Activated gamma-delta T cell (primary cell): ENCODE results near the gene RPP25.
"Not testable (repeated sequence)": the region's sequence is repeated elsewhere in the genome, so short reads cannot be mapped to it uniquely, and the experiment has no call there.

Source experiments
- DNase-seq: peaks from one replicate; lab custom pipeline; 2025; lab: John Stamatoyannopoulos, UW

RPP25 gene

GRCh38 chr15:74962671-74963070 is 6.1 kb upstream of the RPP25 start:
- DNase-seq, result no peak

DNA sequence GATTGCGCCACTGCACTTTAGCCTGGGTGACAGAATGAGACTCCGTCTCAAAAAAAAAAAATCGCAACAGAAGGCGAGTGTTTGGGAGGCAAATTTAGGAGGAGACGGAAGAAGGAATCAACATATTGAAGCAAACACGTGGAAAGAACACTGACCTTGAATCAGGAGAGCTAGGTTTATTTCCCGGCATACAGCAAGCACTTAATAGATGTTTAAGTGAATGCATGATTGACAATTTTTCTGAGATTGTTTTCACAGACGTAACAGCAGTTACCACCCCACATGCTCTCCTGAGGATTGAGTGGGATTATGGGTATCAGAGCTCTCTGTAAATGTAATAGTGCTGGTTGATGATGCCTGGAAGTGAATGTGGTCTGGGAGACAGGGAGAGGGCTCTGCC is 5.6 kb upstream of the RPP25 start:
- DNase-seq, result no peak

GRCh38 chr15:74961616-74962015 is 5.0 kb upstream of the RPP25 start:
- no peak for DNase-seq

- no peak for DNase-seq
Observed at GRCh38 chr15:74960995-74961588, 4.5 kb upstream of the RPP25 start.

GRCh38 chr15:74960286-74960685 is 3.7 kb upstream of the RPP25 start:
- DNase-seq, result no peak

GRCh38 chr15:74959586-74959939 is 3.0 kb upstream of the RPP25 start:
- DNase-seq, result no peak

DNA sequence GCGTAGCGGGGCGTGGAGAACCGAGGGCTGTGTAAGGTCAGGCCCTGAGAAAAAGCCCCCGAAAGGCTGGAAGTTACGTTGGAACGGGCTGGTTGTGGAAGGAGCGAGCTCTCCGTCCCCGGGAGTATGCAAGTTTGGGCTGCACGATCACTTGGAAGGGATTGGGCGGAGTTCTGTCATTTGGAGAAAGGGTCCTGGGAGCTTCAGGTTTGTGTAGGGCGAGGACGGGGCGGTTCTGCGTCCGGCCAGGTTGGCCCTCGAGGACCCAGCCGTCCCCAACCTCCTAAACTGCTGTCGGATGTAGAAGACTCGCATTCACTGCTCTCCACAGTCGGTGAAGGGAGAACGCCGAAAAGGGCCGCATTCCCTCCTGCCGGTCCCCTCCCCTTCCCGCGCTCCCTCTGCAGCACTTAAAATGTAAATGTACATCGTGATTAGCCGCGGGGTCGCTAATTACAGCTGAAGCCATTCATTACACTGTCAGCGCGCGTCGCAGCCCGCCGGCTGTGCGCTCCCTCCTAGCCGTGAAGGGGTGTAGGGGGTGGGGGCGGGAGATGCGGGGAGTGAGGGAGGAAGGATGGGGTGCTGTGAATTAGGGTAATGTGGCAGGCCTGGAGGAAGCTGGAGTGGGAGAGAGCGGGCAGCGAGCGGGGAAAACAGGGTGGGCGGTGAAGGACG is 2.5 kb upstream of the RPP25 start:
- DNase-seq, result no peak

DNA sequence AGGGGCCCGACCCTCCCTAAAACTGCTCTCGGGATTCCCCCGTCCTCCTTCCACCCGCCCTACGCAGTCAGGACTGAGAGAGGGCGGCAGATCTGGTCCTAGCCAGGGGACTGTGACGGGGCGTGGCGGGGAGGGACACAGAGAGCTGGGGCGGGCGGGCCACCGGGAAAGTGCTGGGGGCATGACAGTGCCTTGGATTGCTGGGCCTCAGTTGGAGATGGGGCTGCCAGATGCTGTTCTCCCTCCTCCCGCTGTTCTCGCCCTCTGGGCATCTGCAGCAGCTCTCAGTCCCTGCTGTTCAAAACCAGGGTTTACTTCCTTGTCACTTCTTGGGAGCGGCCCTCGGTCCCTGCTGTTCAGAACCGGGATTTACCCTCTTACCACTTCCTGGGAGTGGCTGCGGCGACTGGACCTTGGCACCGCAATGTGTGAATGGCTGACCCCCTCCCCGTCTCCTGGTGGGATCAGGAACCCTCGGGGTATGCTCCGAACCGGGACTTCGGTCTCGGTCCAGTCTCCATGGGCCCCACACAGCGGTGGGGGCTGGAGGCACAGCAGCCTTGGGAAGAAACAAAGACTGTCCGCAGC is 1.8 kb upstream of the RPP25 start:
- no peak for DNase-seq

DNA sequence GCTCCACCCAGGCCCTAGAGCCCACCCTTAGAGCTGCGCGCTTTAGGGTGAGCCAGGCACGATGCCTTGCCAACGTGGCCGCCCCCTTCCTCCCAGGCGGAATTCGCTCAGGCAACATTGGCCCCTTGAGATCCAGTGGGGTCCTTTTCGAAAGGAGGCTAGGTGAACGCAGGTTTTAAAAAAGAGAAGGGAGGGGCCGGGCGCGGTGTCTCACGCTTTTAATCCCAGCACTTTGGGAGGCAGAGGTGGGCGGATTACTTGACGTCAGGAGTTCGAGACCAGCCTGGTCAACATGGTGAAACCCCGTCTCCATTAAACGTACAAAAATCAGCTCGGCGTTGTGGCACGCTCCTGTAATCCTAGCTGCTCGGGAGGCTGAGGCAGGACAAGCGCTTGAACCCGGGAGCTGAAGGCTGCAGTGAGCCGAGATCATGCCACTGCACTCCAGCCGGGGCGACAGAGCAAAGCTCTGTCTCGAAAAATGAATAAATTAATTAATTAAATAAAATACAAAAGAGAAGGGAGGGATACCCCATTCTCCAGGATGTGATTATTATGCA is 984 bp upstream of the RPP25 start:
- no peak for DNase-seq

DNA sequence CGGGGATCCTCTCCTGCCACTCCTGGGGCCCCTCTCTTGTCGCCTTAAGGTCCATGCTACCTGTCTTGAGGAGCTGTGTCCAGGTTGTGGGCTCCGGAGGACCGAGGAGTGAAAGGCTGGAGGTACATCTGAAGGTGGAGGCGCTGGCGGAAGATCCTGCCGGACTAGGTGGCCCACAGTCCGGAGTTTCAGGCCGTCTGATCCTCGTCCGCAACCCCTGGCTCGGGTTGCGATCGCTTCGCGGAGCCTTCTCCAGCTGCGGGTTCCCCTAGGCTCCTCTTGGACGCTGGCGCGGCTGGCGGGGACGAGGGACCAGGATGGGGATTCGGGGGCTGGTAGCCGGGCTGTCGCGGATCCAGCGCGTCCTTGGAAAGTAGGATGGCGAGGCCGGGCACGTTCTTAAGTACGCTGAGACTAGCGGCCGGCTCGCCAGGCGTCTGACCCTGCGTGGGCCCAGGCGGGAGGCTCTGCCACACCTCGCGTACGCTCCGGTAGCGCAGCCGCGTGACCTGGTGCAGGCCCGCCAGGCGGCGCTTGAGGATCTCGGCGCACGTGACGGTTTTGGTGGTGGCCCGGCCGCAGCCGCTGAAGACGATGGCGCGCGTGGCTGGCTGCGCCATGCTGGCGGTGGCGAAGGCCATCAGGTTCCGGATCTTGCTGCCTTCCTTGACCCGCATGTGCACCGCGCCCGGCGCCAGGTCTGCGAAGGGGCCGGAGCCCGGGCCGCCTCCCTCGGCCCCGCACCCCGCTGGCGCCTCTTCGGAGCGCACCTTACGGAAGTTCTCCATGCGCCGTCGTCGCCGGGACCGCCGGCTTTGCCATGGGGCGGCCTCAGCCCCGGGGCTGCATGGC is 550 bp downstream of the RPP25 start:
- DNase-seq, result peak; percentile 31

DNA sequence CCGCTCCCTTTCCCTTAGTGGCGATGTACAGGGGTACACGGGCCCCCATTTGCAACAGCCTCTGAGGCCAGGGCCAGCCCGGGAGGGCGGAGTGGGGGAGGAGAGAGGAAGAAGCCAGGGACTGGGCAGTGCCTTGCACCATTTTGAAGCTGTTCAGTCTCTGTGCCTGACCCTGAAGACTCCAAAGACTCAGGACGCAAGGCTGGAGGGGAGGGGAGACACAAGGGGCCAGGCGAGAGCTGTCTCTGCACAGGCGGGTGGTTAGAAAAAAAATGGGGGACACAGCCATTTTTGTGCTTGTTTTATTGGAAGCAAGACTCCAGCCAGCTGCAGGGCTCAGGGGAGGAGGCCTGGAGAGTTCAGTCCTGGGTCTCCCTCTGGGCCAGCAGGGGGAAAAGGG is 1.6 kb downstream of the RPP25 start:
- DNase-seq, result no peak

- no peak for DNase-seq
Observed at GRCh38 chr15:74954515-74954914, 2.1 kb downstream of the RPP25 start.

GRCh38 chr15:74951006-74951405 is 5.6 kb downstream of the RPP25 start:
- DNase-seq, result no peak

DNA sequence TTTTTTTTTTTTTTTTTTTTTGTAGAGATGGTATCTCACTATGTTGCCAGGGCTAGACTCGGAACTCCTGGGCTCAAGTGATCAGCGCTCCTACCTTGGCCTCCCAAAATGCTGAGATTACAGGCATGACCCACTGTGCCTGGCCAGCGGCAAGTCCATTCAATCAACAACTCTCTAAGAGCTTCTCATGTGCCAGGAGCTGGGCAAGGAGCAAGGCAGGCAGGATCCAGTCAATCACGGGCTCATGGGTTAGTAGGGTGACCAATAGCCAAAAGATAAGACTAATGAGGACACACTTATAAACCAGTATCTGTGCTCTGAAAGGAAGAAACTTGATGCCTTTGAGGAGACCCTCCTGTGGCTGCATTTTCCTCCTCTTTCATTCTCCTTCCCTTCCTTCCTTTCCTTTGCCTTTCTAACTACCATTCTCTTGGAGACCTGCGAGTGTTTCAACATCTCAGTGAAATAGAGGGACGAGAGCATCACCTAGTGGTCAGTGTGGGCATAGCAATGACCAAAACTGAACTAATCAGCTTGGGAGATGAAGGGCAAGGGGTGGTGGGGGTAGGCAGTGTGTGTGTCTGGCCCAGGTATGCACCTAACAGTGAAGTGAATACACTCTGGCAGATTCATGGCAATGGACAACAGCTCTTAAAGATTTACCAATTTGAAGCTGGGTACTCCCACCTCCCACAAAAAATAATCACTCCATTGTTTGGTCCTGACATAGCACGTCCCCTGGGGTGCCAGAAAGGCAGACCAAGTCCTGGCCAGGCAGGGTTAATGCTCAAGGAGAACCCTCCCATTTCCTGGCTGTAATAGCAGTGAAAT is 6.3 kb downstream of the RPP25 start:
- no peak for DNase-seq

- peak; percentile 87 for DNase-seq
Observed at GRCh38 chr15:74937590-74938371, 18.8 kb downstream of the RPP25 start, which contains the start of gene COX5A. Gene COX5A, minus strand, starts transcription at chr15:74938073. Its CDS starts 59 bp downstream, at chr15:74938014.

GRCh38 chr15:74937272-74937589 is 19.3 kb downstream of the RPP25 start:
- no peak for DNase-seq

GRCh38 chr15:74935193-74935592 is 21.4 kb downstream of the RPP25 start:
- not testable (repeated sequence) for DNase-seq

- no peak for DNase-seq
Observed at GRCh38 chr15:74933573-74933972, 23.0 kb downstream of the RPP25 start.

DNA sequence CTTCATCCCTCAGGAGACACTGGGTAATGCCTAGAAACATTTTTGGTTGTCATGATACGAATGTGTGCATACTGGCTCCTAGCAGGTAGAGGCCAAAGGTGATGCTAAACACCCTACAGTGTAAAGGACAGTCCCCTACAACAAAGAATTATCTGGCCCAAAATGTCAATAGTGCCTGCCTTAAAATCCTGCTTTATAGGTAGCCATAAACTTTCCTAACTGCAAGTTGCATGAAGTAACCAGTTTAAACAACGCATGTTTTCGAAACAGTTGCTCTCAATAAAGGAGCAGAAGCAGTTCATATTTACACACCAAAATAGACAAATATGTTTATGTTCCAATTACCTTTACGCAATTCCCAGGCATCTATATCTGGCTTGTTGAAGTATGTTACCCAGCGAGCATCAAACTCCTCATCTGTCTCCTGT is 27.8 kb downstream of the RPP25 start:
- DNase-seq, result no peak

DNA sequence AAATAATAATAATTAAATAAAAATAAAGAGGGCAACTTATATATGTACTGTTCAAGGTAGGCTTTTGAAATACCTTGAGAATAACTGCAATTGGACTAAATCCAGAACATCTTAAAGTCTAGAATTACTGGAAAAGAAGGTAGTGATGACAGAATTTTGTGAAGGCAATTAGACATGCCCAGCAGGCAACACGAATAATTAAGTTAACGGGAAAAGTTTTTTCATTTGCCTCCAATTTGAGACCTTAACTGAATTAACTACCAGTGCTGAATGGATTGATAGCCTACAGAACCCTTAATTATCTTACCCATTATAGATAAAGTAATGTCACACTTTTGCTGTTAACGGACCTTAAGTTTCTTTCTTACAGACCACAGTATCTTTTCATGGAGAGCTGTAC is 32.0 kb downstream of the RPP25 start:
- no peak for DNase-seq

GRCh38 chr15:74920456-74920855 is 36.1 kb downstream of the RPP25 start:
- no peak for DNase-seq
